HepG2 (cell line): Measurements from ENCODE around the gene PHRF1. TPM values are rescaled to one million over a fixed set of nuclear protein-coding genes. Genes with fewer than 3 reads are reported as not detected.

Experiments
- AGO2 ChIP-seq: fragments of 200-400 bp; formaldehyde crosslinking; optimal IDR thresholded peaks from 2 replicates; pipeline ENCODE3; 2017; ENCODE audit warnings: mild to moderate bottlenecking, low read depth, low read length, moderate library complexity
- AHDC1 ChIP-seq: sonication (generic); formaldehyde crosslinking; IDR thresholded peaks from 2 replicates; pipeline ENCODE4 v1.5.1; 2020; ENCODE audit warnings: mild to moderate bottlenecking, missing genetic modification reagents, borderline replicate concordance
- CCDC6 ChIP-seq: sonication (generic); formaldehyde crosslinking; IDR thresholded peaks from 2 replicates; pipeline ENCODE4 v1.8.1; 2022; ENCODE audit warnings: mild to moderate bottlenecking, missing genetic modification reagents, moderate library complexity
- CREM ChIP-seq, 2 experiments: sonication (generic) in 1 of 2; formaldehyde crosslinking in 1 of 2; IDR thresholded peaks; 2 replicates each; pipeline versions ENCODE4 v1.4.0 to v1.6.1; 2016 to 2020; ENCODE audit warnings: antibody characterized with exemption in 1 of 2, mild to moderate bottlenecking in 1 of 2, missing genetic modification reagents in 1 of 2
- E2F5 ChIP-seq: sonication (generic); formaldehyde crosslinking; conservative IDR thresholded peaks from 2 replicates; pipeline ENCODE4 v1.4.0; 2020; ENCODE audit warnings: missing genetic modification reagents
- FOXA3 ChIP-seq: IDR thresholded peaks from 2 replicates; pipeline ENCODE4 v1.6.1; 2016; ENCODE audit warnings: missing genetic modification reagents, missing compliant biosample characterization
- HMG20A ChIP-seq: IDR thresholded peaks from 2 replicates; pipeline ENCODE4 v1.6.1; 2016; ENCODE audit warnings: borderline replicate concordance
- HNRNPLL ChIP-seq: fragments of 200-400 bp; formaldehyde crosslinking; IDR thresholded peaks from 2 replicates; pipeline ENCODE4 v1.6.1; 2017; ENCODE audit warnings: mild to moderate bottlenecking, low read depth, low read length; ENCODE audit not compliant: poor library complexity, severe bottlenecking
- MYC ChIP-seq: sonication (generic); formaldehyde crosslinking; IDR thresholded peaks from 2 replicates; pipeline ENCODE4 v1.9.0; 2021; ENCODE audit warnings: missing genetic modification reagents, borderline replicate concordance
- RARA ChIP-seq: IDR thresholded peaks from 2 replicates; pipeline ENCODE4 v1.6.1; 2016; ENCODE audit warnings: missing genetic modification reagents, missing compliant biosample characterization
- RBM22 ChIP-seq: fragments of 200-400 bp; formaldehyde crosslinking; optimal IDR thresholded peaks from 2 replicates; pipeline ENCODE3; 2017; ENCODE audit warnings: mild to moderate bottlenecking, low read length, moderate library complexity
- SAP130 ChIP-seq: IDR thresholded peaks from 2 replicates; pipeline ENCODE4 v1.6.1; 2016; ENCODE audit warnings: low read depth
- SIN3B ChIP-seq: fragments of 150-350 bp; IDR thresholded peaks from 2 replicates; pipeline ENCODE4 v1.6.1; 2014; ENCODE audit warnings: low read length
- SMAD9 ChIP-seq: sonication (generic); formaldehyde crosslinking; IDR thresholded peaks from 2 replicates; pipeline ENCODE4 v1.5.1; 2020; ENCODE audit warnings: mild to moderate bottlenecking, missing genetic modification reagents
- TEAD3 ChIP-seq: optimal IDR thresholded peaks from 2 replicates; pipeline ENCODE3; 2016; ENCODE audit warnings: borderline replicate concordance
- ZNF260 ChIP-seq: sonication (generic); formaldehyde crosslinking; IDR thresholded peaks from 2 replicates; pipeline ENCODE4 v1.4.0; 2020; ENCODE audit warnings: missing genetic modification reagents, low read depth, mild to moderate bottlenecking, borderline replicate concordance
- ZNF687 ChIP-seq: sonication (generic); formaldehyde crosslinking; IDR thresholded peaks from 2 replicates; pipeline ENCODE4 v1.5.1; 2020; ENCODE audit warnings: mild to moderate bottlenecking, missing genetic modification reagents, moderate library complexity
- ZNF891 ChIP-seq: sonication (generic); formaldehyde crosslinking; IDR thresholded peaks from 2 replicates; pipeline ENCODE4 v1.5.0; 2020; ENCODE audit warnings: mild to moderate bottlenecking, missing genetic modification reagents
- polyA plus RNA-seq, 8 experiments: library from polyadenylated mRNA; depleted of rRNA in 3 of 8; stranded (reverse) in 7 of 8; unstranded in 1 of 8; fragments of >200 nt; fragmentation: Illumina TruSeq in 4 of 8; extraction: Trizol in 4 of 8; gene quantifications; 2 replicates each; pipeline versions ENCODE4 v1.2.1 to v1.2.3, GENCODE V29; 2011 to 2016; ENCODE audit warnings: low read depth in 4 of 8, missing spikeins in 1 of 8, mixed read lengths in 1 of 8; ENCODE audit not compliant: insufficient read depth in 1 of 8
- total RNA-seq, 5 experiments: library from RNA; depleted of rRNA; stranded (reverse); fragments of >200 nt; fragmentation: Illumina TruSeq; extraction: Trizol; gene quantifications; 2 replicates each; pipeline ENCODE4 v1.2.3, GENCODE V29; 2016; ENCODE audit warnings: low read depth in 1 of 5

PHRF1 gene
- total and polyA plus RNA-seq, 2 of the 13 experiments (the other 11 are each of a cell fraction or from before 2014, with no cell fraction given) = 8.2 to 16.7 TPM

GRCh38 chr11:586376-587316 lies 10.4 kb downstream of the PHRF1 start (continued):
- TF ChIP-seq MYC (no peak), ZNF260 (CRISPR knock-in tag) (no peak), ZNF687 (CRISPR knock-in tag) (peak; percentile 73), CREM (IDR thresholded peaks at IDR 0.05) (no peak), CREM (CRISPR knock-in tag; IDR thresholded peaks at IDR 0.05) (no peak), RBM22 (peak; percentile 43), ZNF891 (no peak), E2F5 (CRISPR knock-in tag) (no peak), TEAD3 (no peak), FOXA3 (peak; percentile 63), SIN3B (no peak), RARA (CRISPR knock-in tag) (peak; percentile 24; the same call in 1 of the 2 replicates), CCDC6 (CRISPR knock-in tag) (no peak), HNRNPLL (peak; percentile 1), AGO2 (peak; percentile 64), AHDC1 (CRISPR knock-in tag) (no peak), SAP130 (CRISPR knock-in tag) (peak; percentile 59), SMAD9 (CRISPR knock-in tag) (no peak), HMG20A (no peak)
